ENCODE results near the gene AMDHD2. TPM values are rescaled to one million over a fixed set of nuclear protein-coding genes. Genes with fewer than 3 reads are reported as not detected.

AMDHD2 gene
- total RNA-seq, 1 donor: 94.8 TPM

DNA sequence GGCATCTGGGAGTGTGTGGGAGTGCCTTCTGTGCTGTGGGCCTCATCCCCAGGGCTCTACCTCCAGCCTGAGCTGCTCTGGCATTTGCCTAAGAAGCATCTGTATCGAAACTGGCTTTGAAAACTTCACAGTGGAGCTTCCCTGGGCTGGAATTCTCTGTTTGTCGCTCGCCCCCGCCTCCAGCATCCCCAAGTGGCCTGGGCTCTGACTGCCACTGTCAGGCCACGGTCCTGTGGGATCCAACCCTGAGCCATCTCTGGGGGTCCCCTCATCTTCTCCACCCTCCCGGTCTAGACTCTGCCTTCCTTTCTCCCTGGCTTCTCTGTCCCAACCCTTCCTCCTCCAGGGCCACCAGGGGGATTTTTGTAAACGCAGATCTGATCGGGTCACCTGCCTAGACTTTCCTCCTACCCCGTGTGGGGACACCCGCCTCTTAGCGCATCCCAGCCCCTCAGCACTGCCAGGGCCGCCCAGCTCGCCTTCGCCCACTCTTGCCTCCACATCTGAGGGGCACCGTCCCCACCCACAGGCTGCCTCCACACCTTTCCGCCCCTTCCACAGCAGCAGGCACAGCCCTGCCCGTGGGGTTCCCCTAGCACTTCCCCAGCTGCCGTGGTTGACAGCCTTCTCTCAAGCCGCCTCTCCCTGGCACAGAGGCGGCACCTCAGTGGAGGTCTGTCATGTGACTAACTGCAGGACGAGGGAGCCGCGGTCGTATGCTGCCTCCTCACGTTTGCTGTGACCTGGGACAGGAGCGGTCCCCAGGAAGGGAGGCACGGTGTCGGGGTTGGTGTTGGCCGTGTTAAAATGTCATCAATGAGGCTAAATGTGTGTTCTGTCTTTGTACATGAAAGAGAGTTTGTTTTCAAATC lies 33.3 kb upstream of the AMDHD2 start:
- Histone ChIP-seq H3K4me2 (ENCODE audit: insufficient read depth, low read length) (no peak overlapping the region), H3K27ac (ENCODE audit: low read depth, low read length) (no peak overlapping the region), H3K4me1 (ENCODE audit: insufficient read depth, low read length) (peaks cover 14% of the 10 kb centered on the region), H3K36me3 (ENCODE audit: insufficient read depth, low read length) (peaks cover 4% of the 10 kb centered on the region), H3K4me3 (ENCODE audit: insufficient read depth, low read length) (no peak overlapping the region), H3K79me2 (ENCODE audit: insufficient read depth, low read length) (peaks cover 58% of the 10 kb centered on the region), H3K9me3 (ENCODE audit: low read depth, low read length) (no peaks in the 10 kb centered on the region), H2AFZ (ENCODE audit: low read length) (no peak overlapping the region), H4K20me1 (ENCODE audit: insufficient read depth, low read length) (peaks cover 26% of the 10 kb centered on the region), H3K27me3 (ENCODE audit: insufficient read depth, low read length) (no peaks in the 10 kb centered on the region)
- peak; percentile 76 for DNase-seq (ENCODE audit: insufficient read length, low spot score, missing footprints)
- TF ChIP-seq, protein P1, sequence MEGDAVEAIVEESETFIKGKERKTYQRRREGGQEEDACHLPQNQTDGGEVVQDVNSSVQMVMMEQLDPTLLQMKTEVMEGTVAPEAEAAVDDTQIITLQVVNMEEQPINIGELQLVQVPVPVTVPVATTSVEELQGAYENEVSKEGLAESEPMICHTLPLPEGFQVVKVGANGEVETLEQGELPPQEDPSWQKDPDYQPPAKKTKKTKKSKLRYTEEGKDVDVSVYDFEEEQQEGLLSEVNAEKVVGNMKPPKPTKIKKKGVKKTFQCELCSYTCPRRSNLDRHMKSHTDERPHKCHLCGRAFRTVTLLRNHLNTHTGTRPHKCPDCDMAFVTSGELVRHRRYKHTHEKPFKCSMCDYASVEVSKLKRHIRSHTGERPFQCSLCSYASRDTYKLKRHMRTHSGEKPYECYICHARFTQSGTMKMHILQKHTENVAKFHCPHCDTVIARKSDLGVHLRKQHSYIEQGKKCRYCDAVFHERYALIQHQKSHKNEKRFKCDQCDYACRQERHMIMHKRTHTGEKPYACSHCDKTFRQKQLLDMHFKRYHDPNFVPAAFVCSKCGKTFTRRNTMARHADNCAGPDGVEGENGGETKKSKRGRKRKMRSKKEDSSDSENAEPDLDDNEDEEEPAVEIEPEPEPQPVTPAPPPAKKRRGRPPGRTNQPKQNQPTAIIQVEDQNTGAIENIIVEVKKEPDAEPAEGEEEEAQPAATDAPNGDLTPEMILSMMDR (IDR thresholded peaks at IDR 0.05; ENCODE audit: extremely low read depth, low read depth, low read length): no peak

DNA sequence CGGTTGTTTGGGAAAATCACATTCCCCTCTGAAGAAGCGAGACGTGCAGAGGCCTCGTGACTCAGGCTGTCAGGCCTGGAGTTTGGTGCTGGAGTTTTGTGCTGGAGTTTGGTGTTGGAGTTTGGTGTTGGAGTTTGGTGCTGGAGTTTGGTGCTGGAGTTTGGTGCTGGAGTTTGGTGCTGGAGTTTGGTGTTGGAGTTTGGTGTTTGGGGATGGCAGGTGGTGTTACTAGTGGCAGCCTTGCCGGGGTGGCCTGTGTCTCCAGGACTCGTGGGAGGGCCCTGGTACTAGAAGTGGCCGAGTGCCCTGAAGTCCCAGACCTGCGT lies 32.7 kb upstream of the AMDHD2 start:
- H3K4me3 ChIP-seq (ENCODE audit: insufficient read depth, low read length): no peak overlapping the region
- no peak overlapping the region for H3K27ac ChIP-seq (ENCODE audit: low read depth, low read length)
- DNase-seq (ENCODE audit: insufficient read length, low spot score, missing footprints): no peak
- peaks cover 54% of the 10 kb centered on the region for H3K79me2 ChIP-seq (ENCODE audit: insufficient read depth, low read length)
- peaks cover 26% of the 10 kb centered on the region for H4K20me1 ChIP-seq (ENCODE audit: insufficient read depth, low read length)
- H3K9me3 ChIP-seq (ENCODE audit: low read depth, low read length): no peaks in the 10 kb centered on the region
- TF ChIP-seq, protein P1 (IDR thresholded peaks at IDR 0.05; ENCODE audit: extremely low read depth, low read depth, low read length): no peak
- no peak overlapping the region for H2AFZ ChIP-seq (ENCODE audit: low read length)
- peaks cover 4% of the 10 kb centered on the region for H3K36me3 ChIP-seq (ENCODE audit: insufficient read depth, low read length)
- H3K4me2 ChIP-seq (ENCODE audit: insufficient read depth, low read length): no peak overlapping the region
- peaks cover 14% of the 10 kb centered on the region for H3K4me1 ChIP-seq (ENCODE audit: insufficient read depth, low read length)
- no peaks in the 10 kb centered on the region for H3K27me3 ChIP-seq (ENCODE audit: insufficient read depth, low read length)

DNA sequence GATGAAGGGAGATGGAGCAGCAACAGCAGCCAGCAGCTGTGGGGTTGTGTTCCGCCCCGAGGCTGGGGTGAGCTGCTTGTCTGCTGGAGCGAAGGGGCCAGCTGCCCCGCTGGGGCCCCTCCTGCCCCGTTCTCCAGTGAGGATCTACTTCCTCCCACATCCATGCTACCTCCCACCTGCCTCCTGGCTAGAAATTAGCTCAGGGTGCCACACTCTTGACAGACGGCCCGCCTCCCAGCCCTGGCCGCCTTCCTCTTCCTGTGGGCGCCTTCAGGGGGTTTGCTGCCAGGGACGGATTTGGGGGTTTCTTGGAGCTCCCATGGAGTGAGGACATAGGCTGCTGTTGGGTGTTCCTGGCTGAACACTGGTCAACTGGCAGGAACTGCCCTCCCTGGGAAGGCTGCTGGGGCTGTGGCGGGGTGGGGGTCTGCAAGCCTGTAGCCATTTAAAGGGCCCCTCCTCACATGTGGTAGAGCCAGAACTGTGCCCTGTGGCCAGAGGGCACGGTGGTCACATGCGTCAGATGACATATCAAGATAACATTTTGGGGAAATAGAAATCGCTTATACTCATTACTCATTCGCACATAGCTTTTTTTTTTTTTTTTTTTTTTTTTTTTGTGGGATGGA lies 32.2 kb upstream of the AMDHD2 start:
- TF ChIP-seq, protein P1 (IDR thresholded peaks at IDR 0.05; ENCODE audit: extremely low read depth, low read depth, low read length): no peak

DNA sequence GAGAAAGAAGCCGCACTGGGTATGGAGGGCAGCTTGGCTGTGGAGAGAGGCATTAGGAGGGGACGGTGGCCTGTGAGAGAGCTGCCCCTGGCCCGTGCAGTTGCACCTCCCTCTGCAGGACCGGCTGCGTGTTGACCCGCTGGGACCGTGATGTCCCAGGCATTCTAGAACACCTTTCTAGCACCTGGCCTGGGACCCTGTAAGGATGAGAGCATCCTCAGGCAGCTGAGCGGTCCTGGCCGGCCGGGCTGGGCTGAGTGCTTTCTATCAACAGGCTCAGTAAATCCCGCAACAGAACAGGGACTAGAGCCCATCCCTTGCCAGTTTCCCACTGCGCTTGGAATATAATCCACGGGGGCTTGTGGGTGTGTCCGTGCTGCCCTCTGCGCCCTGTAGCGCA lies 30.6 kb upstream of the AMDHD2 start:
- Histone ChIP-seq H2AFZ (ENCODE audit: low read length) (no peak overlapping the region), H4K20me1 (ENCODE audit: insufficient read depth, low read length) (peaks cover 22% of the 10 kb centered on the region), H3K4me1 (ENCODE audit: insufficient read depth, low read length) (no peaks in the 10 kb centered on the region), H3K27me3 (ENCODE audit: insufficient read depth, low read length) (no peaks in the 10 kb centered on the region), H3K4me3 (ENCODE audit: insufficient read depth, low read length) (no peak overlapping the region), H3K9me3 (ENCODE audit: low read depth, low read length) (no peaks in the 10 kb centered on the region), H3K27ac (ENCODE audit: low read depth, low read length) (no peak overlapping the region), H3K4me2 (ENCODE audit: insufficient read depth, low read length) (no peak overlapping the region), H3K79me2 (ENCODE audit: insufficient read depth, low read length) (peaks cover 42% of the 10 kb centered on the region), H3K36me3 (ENCODE audit: insufficient read depth, low read length) (peaks cover 4% of the 10 kb centered on the region)
- TF ChIP-seq, protein P1 (IDR thresholded peaks at IDR 0.05; ENCODE audit: extremely low read depth, low read depth, low read length): no peak
- peak; percentile 49 for DNase-seq (ENCODE audit: insufficient read length, low spot score, missing footprints)

More for the DNA sequence above, 32.2 kb upstream of the AMDHD2 start:
- H3K4me1 ChIP-seq (ENCODE audit: insufficient read depth, low read length): peaks cover 9% of the 10 kb centered on the region
- DNase-seq (ENCODE audit: insufficient read length, low spot score, missing footprints): peak; percentile 61
- H3K9me3 ChIP-seq (ENCODE audit: low read depth, low read length): no peaks in the 10 kb centered on the region
- H3K27ac ChIP-seq (ENCODE audit: low read depth, low read length): no peak overlapping the region
- peaks cover 4% of the 10 kb centered on the region for H3K36me3 ChIP-seq (ENCODE audit: insufficient read depth, low read length)
- H2AFZ ChIP-seq (ENCODE audit: low read length): no peak overlapping the region
- H3K4me3 ChIP-seq (ENCODE audit: insufficient read depth, low read length): no peak overlapping the region
- H3K27me3 ChIP-seq (ENCODE audit: insufficient read depth, low read length): no peaks in the 10 kb centered on the region
- H3K79me2 ChIP-seq (ENCODE audit: insufficient read depth, low read length): peaks cover 54% of the 10 kb centered on the region
- no peak overlapping the region for H3K4me2 ChIP-seq (ENCODE audit: insufficient read depth, low read length)
- H4K20me1 ChIP-seq (ENCODE audit: insufficient read depth, low read length): peaks cover 26% of the 10 kb centered on the region

All from osteoblast (primary cell).